Fibroblast of lung (primary cell): Measurements from ENCODE around the gene SFN. TPM values are rescaled to one million over a fixed set of nuclear protein-coding genes. Genes with fewer than 3 reads are reported as not detected.
A peak's percentile ranks its signal among the peaks of the same experiment; 100 is the strongest.

Experiments used
- DNase-seq, 2 donors: peaks; one replicate each; pipeline versions ENCODE4 v3.0.0 to v3.0.0-alpha.2; 2010; ENCODE audit warnings: low read depth in 2 of 2
- H2AFZ ChIP-seq: 2 replicates; pipeline ENCODE4 v1.5.1; 2012; ENCODE audit warnings: low read length, control low read depth, inconsistent platforms
- H3K27ac ChIP-seq: 2 replicates; pipeline ENCODE4 v1.5.1; 2011; ENCODE audit warnings: low read length, control low read depth; ENCODE audit not compliant: insufficient read depth
- H3K27me3 ChIP-seq: 2 replicates; pipeline ENCODE4 v1.5.1; 2011; ENCODE audit warnings: mild to moderate bottlenecking, low read length; ENCODE audit not compliant: control insufficient read depth, insufficient read depth
- H3K36me3 ChIP-seq: 2 replicates; pipeline ENCODE4 v1.5.1; 2011; ENCODE audit warnings: low read length; ENCODE audit not compliant: control insufficient read depth, insufficient read depth
- H3K4me1 ChIP-seq: 2 replicates; pipeline ENCODE4 v1.5.1; 2011; ENCODE audit warnings: low read length; ENCODE audit not compliant: control insufficient read depth, insufficient read depth; ENCODE audit errors: extremely low read depth
- H3K4me2 ChIP-seq: 2 replicates; pipeline ENCODE4 v1.5.1; 2011; ENCODE audit warnings: low read length, control low read depth; ENCODE audit not compliant: insufficient read depth; ENCODE audit errors: extremely low read depth
- H3K4me3 ChIP-seq, 4 experiments: fragments of 200-600 bp in 1 of 4; sonication (generic) in 1 of 4; replicated peaks in 1 of 4; 2 replicates each; pipeline ENCODE4 v1.5.1; 2011 to 2016; ENCODE audit warnings: low read length in 4 of 4, low read depth in 3 of 4, mild to moderate bottlenecking in 3 of 4, control low read depth in 2 of 4, inconsistent platforms in 1 of 4, mixed read lengths in 1 of 4; ENCODE audit not compliant: insufficient read depth in 1 of 4; ENCODE audit errors: control extremely low read depth in 1 of 4
- H3K79me2 ChIP-seq: 2 replicates; pipeline ENCODE4 v1.5.1; 2012; ENCODE audit warnings: mild to moderate bottlenecking, low read length, inconsistent platforms; ENCODE audit not compliant: control insufficient read depth, insufficient read depth
- H3K9ac ChIP-seq: 2 replicates; pipeline ENCODE4 v1.5.1; 2011; ENCODE audit warnings: mild to moderate bottlenecking, low read length, control low read depth; ENCODE audit not compliant: insufficient read depth
- H3K9me3 ChIP-seq: 2 replicates; pipeline ENCODE4 v1.5.1; 2012; ENCODE audit warnings: low read depth, low read length; ENCODE audit not compliant: control insufficient read depth, insufficient read depth
- H4K20me1 ChIP-seq: 2 replicates; pipeline ENCODE4 v1.5.1; 2011; ENCODE audit warnings: low read length; ENCODE audit not compliant: control insufficient read depth, insufficient read depth; ENCODE audit errors: extremely low read depth
- CTCF ChIP-seq, 2 donors: IDR thresholded peaks in 1 of 2; conservative IDR thresholded peaks in 1 of 2; 1 replicate in 1 of 2; 2 replicates in 1 of 2; pipeline ENCODE4 v1.5.1; 2011 to 2012; ENCODE audit warnings: low read length in 2 of 2, control low read depth in 1 of 2, inconsistent platforms in 1 of 2, low read depth in 1 of 2, mild to moderate bottlenecking in 1 of 2
- EZH2 ChIP-seq: IDR thresholded peaks from 2 replicates; pipeline ENCODE4 v1.5.1; 2012; ENCODE audit warnings: low read length, control low read depth, mild to moderate bottlenecking; ENCODE audit errors: missing control alignments
- polyA plus RNA-seq, 2 donors: library from polyadenylated mRNA; depleted of rRNA in 1 of 2; stranded (reverse) in 1 of 2; unstranded in 1 of 2; fragments of >200 nt; gene quantifications; 2 replicates each; pipeline ENCODE4 v1.2.1, GENCODE V29; 2011 to 2012; ENCODE audit warnings: missing spikeins in 1 of 2
- total RNA-seq: library from RNA; depleted of rRNA; stranded (reverse); fragments of >200 nt; gene quantifications from 2 replicates; pipeline ENCODE4 v1.2.1, GENCODE V29; 2014

Gene SFN
- total and polyA plus RNA-seq, 2 donors (not counting 1 experiment from before 2014, with no cell fraction given), result 0.19 TPM; not detected in 1

GRCh38 chr1:26848499-26848898 lies 14.4 kb upstream of the SFN start:
- H3K36me3 ChIP-seq, result peaks cover 17% of the 10 kb centered on the region
- TF ChIP-seq EZH2 (no peak), CTCF (conservative IDR thresholded peaks at IDR 0.05 in 1 of 2, IDR thresholded peaks at IDR 0.05 in 1 of 2; ENCODE audit: low read depth in 1 of 2, low read length in 2 of 2) (no peak)
- peak overlapping the region; percentile 86 for H3K27ac ChIP-seq
- no peak overlapping the region for H3K4me2 ChIP-seq
- H3K79me2 ChIP-seq, result no peaks in the 10 kb centered on the region
- no peak overlapping the region for H3K4me3 ChIP-seq
- H3K9ac ChIP-seq, result no peak overlapping the region
- no peaks in the 10 kb centered on the region for H3K9me3 ChIP-seq
- H3K27me3 ChIP-seq, result no peaks in the 10 kb centered on the region
- peaks cover 17% of the 10 kb centered on the region for H3K4me1 ChIP-seq
- no peak overlapping the region for H2AFZ ChIP-seq
- no peak for DNase-seq
- no peaks in the 10 kb centered on the region for H4K20me1 ChIP-seq

GRCh38 chr1:26848941-26849774 lies 13.8 kb upstream of the SFN start:
- no peaks in the 10 kb centered on the region for H3K27me3 ChIP-seq
- peaks cover 17% of the 10 kb centered on the region for H3K4me1 ChIP-seq
- H3K9ac ChIP-seq, result no peak overlapping the region
- H3K27ac ChIP-seq, result peak overlapping the region; percentile 86
- no peaks in the 10 kb centered on the region for H3K9me3 ChIP-seq
- no peaks in the 10 kb centered on the region for H3K79me2 ChIP-seq
- peak; percentile 77 to 89 for DNase-seq
- H4K20me1 ChIP-seq, result no peaks in the 10 kb centered on the region
- no peak for TF ChIP-seq CTCF (conservative IDR thresholded peaks at IDR 0.05 in 1 of 2, IDR thresholded peaks at IDR 0.05 in 1 of 2; ENCODE audit: low read depth in 1 of 2, low read length in 2 of 2)
- no peak for TF ChIP-seq EZH2
- no peak overlapping the region for H3K4me2 ChIP-seq
- peaks cover 23% of the 10 kb centered on the region for H3K36me3 ChIP-seq
- no peak overlapping the region for H2AFZ ChIP-seq
- no peak overlapping the region for H3K4me3 ChIP-seq

GRCh38 chr1:26851106-26851684 lies 11.8 kb upstream of the SFN start:
- Histone ChIP-seq H3K27me3 (no peaks in the 10 kb centered on the region), H3K79me2 (no peaks in the 10 kb centered on the region), H2AFZ (no peak overlapping the region), H3K9me3 (no peaks in the 10 kb centered on the region), H3K4me1 (peaks cover 17% of the 10 kb centered on the region), H3K9ac (no peak overlapping the region), H4K20me1 (no peaks in the 10 kb centered on the region), H3K27ac (no peak overlapping the region), H3K36me3 (peaks cover 24% of the 10 kb centered on the region), H3K4me3 (no peak overlapping the region), H3K4me2 (no peak overlapping the region)
- no peak for TF ChIP-seq EZH2
- peak in 1 of 2 donors; percentile 5 for TF ChIP-seq CTCF (conservative IDR thresholded peaks at IDR 0.05 in 1 of 2, IDR thresholded peaks at IDR 0.05 in 1 of 2; ENCODE audit: low read depth in 1 of 2, low read length in 2 of 2)
- DNase-seq, result no peak
